OCI-LY3 (cell line): ENCODE results near the gene CHD8.

Source experiments
- EZH2phosphoT487 ChIP-seq: fragments of 200-600 bp; shearing (Covaris generic); IDR thresholded peaks from 2 replicates; pipeline ENCODE4 v1.6.1; 2018; ENCODE audit warnings: antibody characterized with exemption, mixed run types, low read depth
- TF ChIP-seq, protein P1 (sequence below): fragments of 200-600, 300-600 bp; sonication (generic); IDR thresholded peaks from 2 replicates; pipeline ENCODE4 v1.5.1; 2014; ENCODE audit warnings: antibody characterized with exemption, low read length, low read depth

- no peak for TF ChIP-seq EZH2phosphoT487
- TF ChIP-seq, protein P1, sequence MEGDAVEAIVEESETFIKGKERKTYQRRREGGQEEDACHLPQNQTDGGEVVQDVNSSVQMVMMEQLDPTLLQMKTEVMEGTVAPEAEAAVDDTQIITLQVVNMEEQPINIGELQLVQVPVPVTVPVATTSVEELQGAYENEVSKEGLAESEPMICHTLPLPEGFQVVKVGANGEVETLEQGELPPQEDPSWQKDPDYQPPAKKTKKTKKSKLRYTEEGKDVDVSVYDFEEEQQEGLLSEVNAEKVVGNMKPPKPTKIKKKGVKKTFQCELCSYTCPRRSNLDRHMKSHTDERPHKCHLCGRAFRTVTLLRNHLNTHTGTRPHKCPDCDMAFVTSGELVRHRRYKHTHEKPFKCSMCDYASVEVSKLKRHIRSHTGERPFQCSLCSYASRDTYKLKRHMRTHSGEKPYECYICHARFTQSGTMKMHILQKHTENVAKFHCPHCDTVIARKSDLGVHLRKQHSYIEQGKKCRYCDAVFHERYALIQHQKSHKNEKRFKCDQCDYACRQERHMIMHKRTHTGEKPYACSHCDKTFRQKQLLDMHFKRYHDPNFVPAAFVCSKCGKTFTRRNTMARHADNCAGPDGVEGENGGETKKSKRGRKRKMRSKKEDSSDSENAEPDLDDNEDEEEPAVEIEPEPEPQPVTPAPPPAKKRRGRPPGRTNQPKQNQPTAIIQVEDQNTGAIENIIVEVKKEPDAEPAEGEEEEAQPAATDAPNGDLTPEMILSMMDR = no peak
Observed at GRCh38 chr14:21408147-21408546, 47.8 kb downstream of the CHD8 start.
